ENCODE measurements around the gene DHX38.

Gene DHX38

DNA sequence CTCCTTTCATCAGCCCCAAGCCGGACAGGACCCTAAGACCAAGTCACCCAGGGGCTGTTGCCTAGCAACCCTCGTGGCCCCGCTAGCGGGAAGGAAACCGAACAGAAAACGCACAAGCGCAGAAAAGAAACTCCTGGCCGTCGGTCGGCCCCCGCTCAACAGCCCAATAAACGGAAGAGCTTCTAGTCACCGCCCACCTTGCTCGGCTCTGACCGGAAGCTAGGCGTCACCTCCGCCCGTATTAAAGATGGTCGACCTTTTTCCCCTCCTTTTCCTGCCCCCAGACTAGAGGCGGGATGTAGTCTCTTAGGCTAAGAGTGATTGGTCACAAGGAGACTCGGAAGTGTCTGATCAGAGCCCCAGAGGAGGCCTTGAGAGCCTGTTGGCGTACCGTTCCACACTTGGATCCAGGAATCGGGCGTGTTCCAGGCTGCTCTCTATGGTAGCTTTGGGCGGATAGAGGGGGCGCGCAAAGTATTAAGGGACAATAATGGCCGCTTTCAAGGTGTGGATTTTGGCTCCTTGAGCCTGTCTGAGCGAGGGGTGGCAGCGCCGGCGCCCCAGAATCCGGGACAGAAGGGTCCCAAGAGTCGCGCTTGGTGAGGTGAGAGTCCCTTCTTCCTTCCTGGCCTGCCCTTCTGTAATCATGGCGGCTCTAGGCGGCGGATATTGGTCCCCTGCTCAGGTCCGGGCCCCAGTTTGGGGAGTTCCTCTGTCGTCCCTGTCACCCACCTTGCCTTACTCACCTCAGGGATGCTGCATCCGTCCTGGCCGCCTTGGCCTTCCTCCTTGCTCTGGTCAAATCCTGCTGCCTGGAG lies at the start of gene DHX38, which contains the start of gene TXNL4B:
Gene DHX38 (plus strand): TSS at position 400 of the 818 bp plus-strand sequence. CDS start 2,311 bp downstream, outside the sequence.
Gene TXNL4B (minus strand): TSS at position 173 of the 818 bp plus-strand sequence. CDS start 2,871 bp downstream, outside the sequence.
- peak; percentile 95 for DNase-seq (ENCODE audit: extremely low spot score)
- CTCF ChIA-PET = interaction anchor here (1.5 kb wide), 1 partner anchor 26 kb away, joined by 4 read pairs; no protein-coding TSS in a partner anchor
- POLR2A ChIA-PET = interaction anchor here (0.7 to 2.1 kb wide), 10 partner anchors 8 to 210 kb away, joined by 3 to 12 read pairs (median 4); partner anchors contain the start of gene ZNF821
- TF ChIP-seq NFRKB (IDR thresholded peaks at IDR 0.05) (peak; percentile 47; the same call in 1 of the 2 replicates), L3MBTL2 (conservative IDR thresholded peaks at IDR 0.05) (peak; percentile 36; the same call in 1 of the 2 replicates), HDGF (IDR thresholded peaks at IDR 0.05; ENCODE audit: borderline replicate concordance) (no peak), TARDBP (IDR thresholded peaks at IDR 0.05) (no peak), ELF4 (IDR thresholded peaks at IDR 0.05) (peak; percentile 76), ARNT (IDR thresholded peaks at IDR 0.05) (no peak)
- TF ChIP-seq, protein P1, sequence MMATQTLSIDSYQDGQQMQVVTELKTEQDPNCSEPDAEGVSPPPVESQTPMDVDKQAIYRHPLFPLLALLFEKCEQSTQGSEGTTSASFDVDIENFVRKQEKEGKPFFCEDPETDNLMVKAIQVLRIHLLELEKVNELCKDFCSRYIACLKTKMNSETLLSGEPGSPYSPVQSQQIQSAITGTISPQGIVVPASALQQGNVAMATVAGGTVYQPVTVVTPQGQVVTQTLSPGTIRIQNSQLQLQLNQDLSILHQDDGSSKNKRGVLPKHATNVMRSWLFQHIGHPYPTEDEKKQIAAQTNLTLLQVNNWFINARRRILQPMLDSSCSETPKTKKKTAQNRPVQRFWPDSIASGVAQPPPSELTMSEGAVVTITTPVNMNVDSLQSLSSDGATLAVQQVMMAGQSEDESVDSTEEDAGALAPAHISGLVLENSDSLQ (IDR thresholded peaks at IDR 0.05) = peak; percentile 83

DNA sequence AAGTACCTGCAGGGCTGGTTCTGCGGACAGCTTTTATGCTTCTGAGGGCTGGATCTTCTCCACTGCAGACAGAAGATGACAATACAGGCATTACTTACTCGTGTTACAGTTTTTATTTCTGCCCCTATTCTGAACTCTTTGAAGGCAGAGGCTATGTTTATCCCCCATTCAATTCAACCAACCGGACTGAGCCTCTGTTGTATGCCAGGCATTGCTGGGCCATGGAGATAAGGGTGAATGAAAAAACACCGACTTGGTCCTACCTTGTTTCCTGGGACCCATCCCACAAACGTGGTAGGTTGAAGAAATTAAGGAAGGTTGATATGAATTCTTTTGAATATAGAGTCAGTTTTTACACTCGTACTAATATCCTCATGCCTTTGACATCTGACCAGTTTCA lies 49.4 kb upstream of the DHX38 start:
- POLR2A ChIA-PET = no interaction called here

DNA sequence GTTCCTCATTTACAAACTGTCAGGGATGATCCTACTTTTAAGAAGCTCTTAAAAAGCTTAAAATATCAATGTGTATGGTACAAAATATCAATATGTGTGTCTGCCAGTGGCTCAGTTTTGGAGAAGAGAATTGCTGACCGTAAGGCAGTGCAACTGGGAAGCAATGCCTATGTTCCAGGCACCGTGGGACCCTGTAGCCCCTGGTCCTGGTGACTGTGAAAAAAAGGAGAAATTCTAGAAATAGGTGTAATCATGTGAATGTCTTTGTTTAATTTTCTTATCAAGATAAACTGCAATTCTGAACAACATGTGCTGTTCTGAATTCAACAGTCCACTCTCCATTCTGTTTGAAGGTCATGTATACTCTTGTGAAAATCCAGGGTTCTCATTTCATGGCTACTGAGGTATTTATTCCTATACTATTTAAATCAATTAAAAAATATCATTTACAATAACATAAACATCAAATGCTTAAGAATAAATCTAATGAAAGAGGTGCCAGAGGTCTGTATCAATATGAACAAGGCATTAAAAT lies 48.8 kb upstream of the DHX38 start:
- POLR2A ChIA-PET = no interaction called here
- CTCF ChIA-PET = no interaction called here
- DNase-seq (ENCODE audit: extremely low spot score) = no peak
- TF ChIP-seq, protein P1 (IDR thresholded peaks at IDR 0.05) = no peak

More for the DNA sequence above, 49.4 kb upstream of the DHX38 start:
- CTCF ChIA-PET = no interaction called here
- TF ChIP-seq SP1 (IDR thresholded peaks at IDR 0.05) (no peak), BHLHE40 (IDR thresholded peaks at IDR 0.05; ENCODE audit: borderline replicate concordance) (no peak), FOXM1 (IDR thresholded peaks at IDR 0.05; ENCODE audit: borderline replicate concordance) (no peak), CTBP1 (IDR thresholded peaks at IDR 0.05; ENCODE audit: borderline replicate concordance) (no peak), HDGF (IDR thresholded peaks at IDR 0.05; ENCODE audit: borderline replicate concordance) (no peak), L3MBTL2 (conservative IDR thresholded peaks at IDR 0.05) (no peak), FOXK2 (IDR thresholded peaks at IDR 0.05) (no peak), ARNT (IDR thresholded peaks at IDR 0.05) (no peak), TARDBP (IDR thresholded peaks at IDR 0.05) (no peak)
- TF ChIP-seq, protein P1 (IDR thresholded peaks at IDR 0.05) = no peak
- DNase-seq (ENCODE audit: extremely low spot score) = no peak

DNA sequence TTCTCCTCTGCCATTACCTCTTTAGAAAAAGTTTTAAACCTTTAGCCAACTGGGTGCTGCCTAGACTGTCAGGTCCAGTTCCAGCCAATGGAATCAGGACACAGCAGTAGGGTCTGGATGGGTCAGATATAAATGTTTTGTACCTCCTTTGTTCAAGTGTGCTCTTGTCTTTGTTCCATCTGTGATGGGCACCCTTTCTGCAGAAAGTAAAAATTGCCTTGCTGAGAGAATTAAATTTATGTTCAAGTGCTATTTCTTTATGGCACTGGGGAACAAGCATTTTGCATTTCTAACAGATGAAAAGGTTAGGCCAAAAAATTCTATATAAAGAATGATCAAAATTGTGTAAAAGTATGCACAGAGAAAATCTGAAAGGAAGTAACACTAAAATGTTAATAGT lies 44.5 kb upstream of the DHX38 start:
- POLR2A ChIA-PET = no interaction called here
- TF ChIP-seq ZNF384 (IDR thresholded peaks at IDR 0.05) (no peak), ARNT (IDR thresholded peaks at IDR 0.05) (no peak), ELF4 (IDR thresholded peaks at IDR 0.05) (no peak), TARDBP (IDR thresholded peaks at IDR 0.05) (no peak), LEF1 (IDR thresholded peaks at IDR 0.05; ENCODE audit: borderline replicate concordance) (no peak), CTBP1 (IDR thresholded peaks at IDR 0.05; ENCODE audit: borderline replicate concordance) (no peak), SUZ12 (IDR thresholded peaks at IDR 0.05) (no peak), L3MBTL2 (conservative IDR thresholded peaks at IDR 0.05) (no peak), HDGF (IDR thresholded peaks at IDR 0.05; ENCODE audit: borderline replicate concordance) (no peak), SP1 (IDR thresholded peaks at IDR 0.05) (no peak), FOXM1 (IDR thresholded peaks at IDR 0.05; ENCODE audit: borderline replicate concordance) (no peak), FOXA1 (IDR thresholded peaks at IDR 0.05) (no peak), NFRKB (IDR thresholded peaks at IDR 0.05) (no peak), BHLHE40 (IDR thresholded peaks at IDR 0.05; ENCODE audit: borderline replicate concordance) (no peak), FOXK2 (IDR thresholded peaks at IDR 0.05) (no peak)
- TF ChIP-seq, protein P1 (IDR thresholded peaks at IDR 0.05) = no peak
- DNase-seq (ENCODE audit: extremely low spot score) = no peak
- CTCF ChIA-PET = no interaction called here

DNA sequence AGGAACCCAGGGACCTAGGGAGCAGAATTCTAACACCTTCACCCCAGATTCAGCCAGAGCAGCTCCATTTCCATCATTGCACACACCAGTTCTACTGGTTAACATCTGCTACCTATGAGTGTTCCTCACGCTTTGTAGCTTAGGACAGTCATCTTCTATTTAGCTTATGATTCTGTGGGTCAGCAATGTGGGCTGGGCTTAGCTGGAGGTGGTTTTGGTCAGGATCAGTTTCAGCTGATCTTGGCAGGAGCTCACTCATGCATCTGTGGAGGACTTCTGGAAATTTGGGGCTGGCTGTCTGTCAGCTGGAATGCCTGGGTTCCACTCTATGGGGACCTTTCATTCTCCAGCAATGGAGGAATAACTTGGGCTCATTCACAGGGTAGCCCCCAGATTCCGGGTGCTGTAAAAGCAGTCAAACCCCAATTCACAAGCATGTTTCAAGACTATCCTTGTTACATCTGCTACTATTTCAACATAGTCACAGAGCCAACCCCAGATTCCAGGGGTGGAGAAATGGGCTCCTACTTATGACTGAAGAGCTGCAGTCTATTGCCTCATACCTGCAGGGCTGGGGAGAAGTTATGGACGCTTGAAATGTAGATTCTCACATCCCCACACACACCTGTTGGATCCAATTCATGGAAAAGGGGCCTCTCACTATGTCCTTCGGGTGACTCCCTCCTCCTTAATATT lies 42.7 kb upstream of the DHX38 start:
- ChIA-PET POLR2A (no interaction called here), CTCF (no interaction called here)
- TF ChIP-seq HDGF (IDR thresholded peaks at IDR 0.05; ENCODE audit: borderline replicate concordance) (no peak), ZNF384 (IDR thresholded peaks at IDR 0.05) (no peak), L3MBTL2 (conservative IDR thresholded peaks at IDR 0.05) (no peak), BHLHE40 (IDR thresholded peaks at IDR 0.05; ENCODE audit: borderline replicate concordance) (no peak), FOXM1 (IDR thresholded peaks at IDR 0.05; ENCODE audit: borderline replicate concordance) (no peak), TARDBP (IDR thresholded peaks at IDR 0.05) (no peak)
- no peak for DNase-seq (ENCODE audit: extremely low spot score)
